ENCODE results near the gene GPR63. TPM values are rescaled to one million over a fixed set of nuclear protein-coding genes. Genes with fewer than 3 reads are reported as not detected.

GPR63 gene
- total and polyA plus RNA-seq, 2 donors (not counting 3 experiments of a cell fraction or from before 2014, with no cell fraction given): 0.06 to 0.13 TPM

Other genes starting within 250 kb of the GPR63 start
- 39.8 and 44.6 TPM in 2 replicates for gene NDUFAF4, start 60.4 kb upstream of the GPR63 start, total RNA-seq
- 5.9 and 8.8 TPM in 2 replicates for gene NDUFAF4, start 60.4 kb upstream of the GPR63 start, polyA plus RNA-seq
- not detected in 2 replicates for gene KLHL32, start 87.3 kb upstream of the GPR63 start, total RNA-seq
- gene KLHL32, start 87.3 kb upstream of the GPR63 start, polyA plus RNA-seq: 0.04 and 0.10 TPM in 2 replicates